ENCODE measurements around the gene CCDC38.

DNA sequence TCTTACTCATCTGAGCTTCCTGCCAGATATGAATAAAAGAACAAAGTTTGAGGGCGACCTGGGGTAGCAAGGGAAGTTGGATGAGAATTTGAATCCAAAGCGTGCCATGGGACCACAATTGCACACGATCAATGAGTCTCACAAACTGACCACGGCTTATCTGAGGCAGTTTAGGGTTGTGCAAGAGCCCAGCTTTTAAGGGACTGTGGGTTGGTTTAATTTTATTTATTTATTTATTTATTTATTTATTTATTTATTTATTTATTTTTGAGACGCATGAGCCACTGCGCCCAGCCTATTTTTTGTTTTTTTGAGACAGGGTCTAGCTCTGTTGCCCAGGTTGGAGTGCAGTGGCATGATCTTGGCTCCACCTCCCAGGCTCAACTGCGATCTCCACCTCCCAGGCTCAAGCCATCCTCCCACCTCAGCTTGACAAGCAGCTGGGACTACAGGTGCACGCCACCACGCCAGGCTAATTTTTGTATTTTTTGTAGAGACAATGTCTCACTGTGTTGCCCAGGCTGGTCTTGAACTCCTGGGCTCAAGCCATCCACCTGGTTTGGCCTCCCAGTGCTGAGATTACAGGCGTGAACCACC, 1.8 kb upstream of the CCDC38 start:
- TF ChIP-seq, protein P1, sequence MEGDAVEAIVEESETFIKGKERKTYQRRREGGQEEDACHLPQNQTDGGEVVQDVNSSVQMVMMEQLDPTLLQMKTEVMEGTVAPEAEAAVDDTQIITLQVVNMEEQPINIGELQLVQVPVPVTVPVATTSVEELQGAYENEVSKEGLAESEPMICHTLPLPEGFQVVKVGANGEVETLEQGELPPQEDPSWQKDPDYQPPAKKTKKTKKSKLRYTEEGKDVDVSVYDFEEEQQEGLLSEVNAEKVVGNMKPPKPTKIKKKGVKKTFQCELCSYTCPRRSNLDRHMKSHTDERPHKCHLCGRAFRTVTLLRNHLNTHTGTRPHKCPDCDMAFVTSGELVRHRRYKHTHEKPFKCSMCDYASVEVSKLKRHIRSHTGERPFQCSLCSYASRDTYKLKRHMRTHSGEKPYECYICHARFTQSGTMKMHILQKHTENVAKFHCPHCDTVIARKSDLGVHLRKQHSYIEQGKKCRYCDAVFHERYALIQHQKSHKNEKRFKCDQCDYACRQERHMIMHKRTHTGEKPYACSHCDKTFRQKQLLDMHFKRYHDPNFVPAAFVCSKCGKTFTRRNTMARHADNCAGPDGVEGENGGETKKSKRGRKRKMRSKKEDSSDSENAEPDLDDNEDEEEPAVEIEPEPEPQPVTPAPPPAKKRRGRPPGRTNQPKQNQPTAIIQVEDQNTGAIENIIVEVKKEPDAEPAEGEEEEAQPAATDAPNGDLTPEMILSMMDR (IDR thresholded peaks at IDR 0.05; ENCODE audit: insufficient read depth, low read length, poor library complexity, severe bottlenecking): no peak
- TF ChIP-seq EZH2phosphoT487 (conservative IDR thresholded peaks at IDR 0.05; ENCODE audit: low read length): no peak
